DND-41 (cell line): ENCODE measurements around the gene SEPHS1.

Experiments
- EZH2 ChIP-seq: IDR thresholded peaks from 3 replicates; pipeline ENCODE4 v1.6.1; 2012; ENCODE audit warnings: borderline replicate concordance, low read depth, mild to moderate bottlenecking, moderate library complexity, low read length, inconsistent platforms; ENCODE audit not compliant: severe bottlenecking
- TF ChIP-seq, protein P1 (sequence below): IDR thresholded peaks from 2 replicates; pipeline ENCODE4 v1.5.1; 2012; ENCODE audit warnings: borderline replicate concordance, low read length, moderate library complexity, mild to moderate bottlenecking; ENCODE audit not compliant: poor library complexity, severe bottlenecking; ENCODE audit errors: extremely low read depth

GRCh38 chr10:13329565-13329964 lies 18.5 kb downstream of the SEPHS1 start:
- TF ChIP-seq, protein P1, sequence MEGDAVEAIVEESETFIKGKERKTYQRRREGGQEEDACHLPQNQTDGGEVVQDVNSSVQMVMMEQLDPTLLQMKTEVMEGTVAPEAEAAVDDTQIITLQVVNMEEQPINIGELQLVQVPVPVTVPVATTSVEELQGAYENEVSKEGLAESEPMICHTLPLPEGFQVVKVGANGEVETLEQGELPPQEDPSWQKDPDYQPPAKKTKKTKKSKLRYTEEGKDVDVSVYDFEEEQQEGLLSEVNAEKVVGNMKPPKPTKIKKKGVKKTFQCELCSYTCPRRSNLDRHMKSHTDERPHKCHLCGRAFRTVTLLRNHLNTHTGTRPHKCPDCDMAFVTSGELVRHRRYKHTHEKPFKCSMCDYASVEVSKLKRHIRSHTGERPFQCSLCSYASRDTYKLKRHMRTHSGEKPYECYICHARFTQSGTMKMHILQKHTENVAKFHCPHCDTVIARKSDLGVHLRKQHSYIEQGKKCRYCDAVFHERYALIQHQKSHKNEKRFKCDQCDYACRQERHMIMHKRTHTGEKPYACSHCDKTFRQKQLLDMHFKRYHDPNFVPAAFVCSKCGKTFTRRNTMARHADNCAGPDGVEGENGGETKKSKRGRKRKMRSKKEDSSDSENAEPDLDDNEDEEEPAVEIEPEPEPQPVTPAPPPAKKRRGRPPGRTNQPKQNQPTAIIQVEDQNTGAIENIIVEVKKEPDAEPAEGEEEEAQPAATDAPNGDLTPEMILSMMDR = no peak
- no peak for TF ChIP-seq EZH2
